B cell (primary cell): ENCODE data around the gene MET.
"Not testable (repeated sequence)": the region's sequence is repeated elsewhere in the genome, so short reads cannot be mapped to it uniquely, and the experiment has no call there.

Experiments
- CTCF ChIP-seq: fragments of 200-600 bp; IDR thresholded peaks from one replicate; pipeline ENCODE4 v1.8.0; 2022; ENCODE audit warnings: antibody characterized with exemption, mild to moderate bottlenecking
- EZH2 ChIP-seq: IDR thresholded peaks from 2 replicates; pipeline ENCODE4 v1.6.1; 2012; ENCODE audit warnings: borderline replicate concordance, low read depth, mild to moderate bottlenecking, moderate library complexity, low read length; ENCODE audit not compliant: insufficient read depth, poor library complexity, severe bottlenecking

- TF ChIP-seq EZH2, CTCF: not testable (repeated sequence)
Measured at GRCh38 chr7:116638592-116638991, 33.4 kb upstream of the MET start.
